COLO668 (cell line): ENCODE measurements around the gene IFT57.
A peak's percentile ranks its signal among the peaks of the same experiment; 100 is the strongest.
"Not testable (repeated sequence)": the region's sequence is repeated elsewhere in the genome, so short reads cannot be mapped to it uniquely, and the experiment has no call there.

Source experiments
- DNase-seq: peaks from one replicate; lab custom pipeline; 2025; ENCODE audit not compliant: unreplicated experiment; lab: John Stamatoyannopoulos, UW

IFT57 gene

GRCh38 chr3:108221911-108222852 lies at the start of gene IFT57:
Gene IFT57 (minus strand): TSS chr3:108222424. CDS start chr3:108222322, 102 bp downstream.
- peak; percentile 88 for DNase-seq

GRCh38 chr3:108271626-108272025 lies 49.4 kb upstream of the IFT57 start:
- no peak for DNase-seq

- DNase-seq = not testable (repeated sequence)
Measured at GRCh38 chr3:108268235-108268634, 46.0 kb upstream of the IFT57 start.

GRCh38 chr3:108264534-108265298 lies 42.5 kb upstream of the IFT57 start:
- not testable (repeated sequence) for DNase-seq

- DNase-seq = no peak
Measured at GRCh38 chr3:108255131-108255530, 32.9 kb upstream of the IFT57 start.

- no peak for DNase-seq
Measured at GRCh38 chr3:108251844-108252243, 29.6 kb upstream of the IFT57 start.

- no peak for DNase-seq
Measured at GRCh38 chr3:108251265-108251664, 29.0 kb upstream of the IFT57 start.

GRCh38 chr3:108250626-108251025 lies 28.4 kb upstream of the IFT57 start:
- no peak for DNase-seq

- DNase-seq = no peak
Measured at GRCh38 chr3:108243243-108243642, 21.0 kb upstream of the IFT57 start.

- DNase-seq = no peak
Measured at GRCh38 chr3:108242776-108243175, 20.6 kb upstream of the IFT57 start.

GRCh38 chr3:108241721-108242120 lies 19.5 kb upstream of the IFT57 start:
- DNase-seq = no peak

GRCh38 chr3:108241146-108241545 lies 18.9 kb upstream of the IFT57 start:
- no peak for DNase-seq

- DNase-seq = no peak
Measured at GRCh38 chr3:108239082-108239481, 16.9 kb upstream of the IFT57 start.

- no peak for DNase-seq
Measured at GRCh38 chr3:108235290-108235689, 13.1 kb upstream of the IFT57 start.

GRCh38 chr3:108234387-108234957 lies 12.2 kb upstream of the IFT57 start:
- no peak for DNase-seq

GRCh38 chr3:108228286-108228685 lies 6.1 kb upstream of the IFT57 start:
- DNase-seq = no peak

- no peak for DNase-seq
Measured at GRCh38 chr3:108227131-108227530, 4.9 kb upstream of the IFT57 start.

GRCh38 chr3:108225221-108225620 lies 3.0 kb upstream of the IFT57 start:
- DNase-seq = no peak

GRCh38 chr3:108223928-108224327 lies 1.7 kb upstream of the IFT57 start:
- DNase-seq = no peak

- no peak for DNase-seq
Measured at GRCh38 chr3:108222853-108223565, 785 bp upstream of the IFT57 start.

- no peak for DNase-seq
Measured at GRCh38 chr3:108221393-108221792, 831 bp downstream of the IFT57 start.
